ENCODE measurements around the gene CWC15.
A peak's percentile ranks its signal among the peaks of the same experiment; 100 is the strongest.
"Not testable (repeated sequence)": the region's sequence is repeated elsewhere in the genome, so short reads cannot be mapped to it uniquely, and the experiment has no call there.

Gene CWC15

GRCh38 chr11:94954753-94955152 is 18.6 kb downstream of the CWC15 start:
- DNase-seq (ENCODE audit: low spot score): no peak

DNA sequence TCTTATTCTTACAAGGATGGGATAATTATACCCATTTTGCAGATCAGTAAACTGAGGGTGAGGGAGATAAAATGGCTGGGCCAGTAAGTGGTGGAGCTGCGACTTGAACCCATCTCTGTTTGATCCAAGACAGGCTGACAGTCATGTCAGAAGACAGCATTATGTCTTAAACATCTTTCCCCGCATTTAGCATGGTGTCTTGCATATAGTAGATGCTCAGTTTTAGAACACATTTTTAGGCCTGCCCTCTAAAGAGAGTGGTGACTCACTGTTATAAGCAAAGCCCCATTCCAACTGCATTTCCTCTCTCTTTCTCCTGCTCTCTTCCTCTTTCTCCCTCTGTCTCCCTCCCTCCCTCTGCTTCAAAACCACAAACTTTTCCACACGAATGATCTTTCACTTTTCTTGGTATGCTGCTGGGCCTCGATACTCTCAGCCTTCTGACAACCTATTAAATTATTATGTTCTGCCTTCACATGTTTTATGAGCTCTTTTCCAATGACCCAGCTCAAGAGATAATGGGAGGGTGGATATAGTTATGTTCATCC is 25.2 kb downstream of the CWC15 start:
- DNase-seq (ENCODE audit: low spot score): no peak

DNA sequence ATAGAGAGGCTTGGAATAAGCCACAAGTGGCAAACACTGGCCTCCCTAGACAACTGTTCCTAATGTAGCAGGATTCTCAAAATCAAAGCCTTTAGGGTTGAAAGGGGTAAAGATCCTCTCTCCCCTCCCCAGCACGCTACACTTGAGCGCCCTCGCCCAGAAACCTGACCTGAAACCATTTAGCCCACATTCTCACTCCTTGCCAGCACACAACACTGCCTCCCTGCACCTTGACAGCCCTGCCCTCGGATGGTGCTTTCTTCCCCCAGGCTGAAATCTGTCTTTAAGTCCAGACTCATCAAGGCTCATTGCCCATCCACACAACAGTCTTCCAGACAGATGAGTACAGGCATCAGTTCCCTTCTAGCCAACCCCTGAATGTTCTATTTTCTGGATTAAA is 26.5 kb downstream of the CWC15 start:
- DNase-seq (ENCODE audit: low spot score): no peak

DNA sequence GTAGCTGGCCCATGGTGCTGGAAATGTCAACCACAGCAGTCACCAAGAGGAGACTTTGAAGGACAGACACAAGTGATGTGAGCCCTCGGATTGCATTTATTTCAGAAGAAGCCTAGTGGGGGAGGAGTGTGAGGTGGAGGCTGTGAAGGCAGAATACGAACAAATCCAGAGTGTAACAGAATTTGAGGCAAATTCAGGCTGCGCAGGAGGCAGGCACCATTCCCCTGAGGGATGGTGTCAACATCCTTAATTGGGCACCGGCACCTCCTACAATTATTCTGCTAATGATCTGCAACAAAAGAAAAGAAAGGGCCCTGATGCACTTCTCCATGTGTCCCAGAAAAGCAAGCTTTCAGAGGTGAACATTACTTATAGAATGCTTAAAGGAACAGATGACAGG is 32.2 kb downstream of the CWC15 start:
- no peak for DNase-seq (ENCODE audit: low spot score)

DNA sequence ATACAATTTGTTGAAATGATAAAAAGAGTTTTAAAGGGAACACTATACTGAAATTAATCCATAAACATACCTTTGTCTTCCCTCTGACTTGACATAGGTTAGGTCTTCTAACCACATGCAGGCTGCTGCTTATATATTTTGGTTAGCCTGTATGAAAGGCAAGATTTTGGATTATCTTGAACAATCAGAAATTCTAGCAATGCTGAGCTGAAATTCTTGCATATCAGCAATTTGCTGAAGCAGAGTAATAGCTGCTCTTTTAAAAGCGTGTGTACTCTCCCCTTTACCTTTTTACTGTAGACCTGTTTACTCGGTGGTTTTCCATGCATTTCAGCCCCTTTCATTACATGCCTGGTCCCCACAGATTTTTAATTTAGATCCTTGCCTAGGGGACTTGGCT is 34.0 kb downstream of the CWC15 start:
- no peak for DNase-seq (ENCODE audit: low spot score)

- peak; percentile 52 for DNase-seq (ENCODE audit: low spot score)
Measured at GRCh38 chr11:94938095-94939055, 35.0 kb downstream of the CWC15 start.

GRCh38 chr11:94934846-94935245 is 38.5 kb downstream of the CWC15 start:
- DNase-seq (ENCODE audit: low spot score): no peak

DNA sequence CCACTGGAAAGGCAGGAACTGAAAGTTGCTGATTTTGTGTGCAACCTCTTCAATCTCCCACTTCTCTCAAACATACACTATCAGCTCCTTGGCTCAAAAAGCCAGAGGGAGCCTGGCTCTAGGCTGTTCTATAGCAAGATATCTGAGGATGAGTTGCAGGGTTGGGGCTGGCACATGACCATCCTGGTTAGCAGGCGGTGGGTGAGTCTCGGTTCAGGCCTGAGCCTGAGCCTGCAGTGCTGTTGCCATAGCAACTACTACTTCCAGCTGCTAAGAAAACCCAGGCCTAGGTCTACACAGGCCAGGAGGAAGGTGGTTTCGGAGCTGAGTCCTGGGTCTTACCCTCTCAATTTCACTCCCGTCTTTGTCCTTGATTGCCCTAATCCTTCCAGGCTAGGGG is 39.0 kb downstream of the CWC15 start:
- DNase-seq (ENCODE audit: low spot score): no peak

DNA sequence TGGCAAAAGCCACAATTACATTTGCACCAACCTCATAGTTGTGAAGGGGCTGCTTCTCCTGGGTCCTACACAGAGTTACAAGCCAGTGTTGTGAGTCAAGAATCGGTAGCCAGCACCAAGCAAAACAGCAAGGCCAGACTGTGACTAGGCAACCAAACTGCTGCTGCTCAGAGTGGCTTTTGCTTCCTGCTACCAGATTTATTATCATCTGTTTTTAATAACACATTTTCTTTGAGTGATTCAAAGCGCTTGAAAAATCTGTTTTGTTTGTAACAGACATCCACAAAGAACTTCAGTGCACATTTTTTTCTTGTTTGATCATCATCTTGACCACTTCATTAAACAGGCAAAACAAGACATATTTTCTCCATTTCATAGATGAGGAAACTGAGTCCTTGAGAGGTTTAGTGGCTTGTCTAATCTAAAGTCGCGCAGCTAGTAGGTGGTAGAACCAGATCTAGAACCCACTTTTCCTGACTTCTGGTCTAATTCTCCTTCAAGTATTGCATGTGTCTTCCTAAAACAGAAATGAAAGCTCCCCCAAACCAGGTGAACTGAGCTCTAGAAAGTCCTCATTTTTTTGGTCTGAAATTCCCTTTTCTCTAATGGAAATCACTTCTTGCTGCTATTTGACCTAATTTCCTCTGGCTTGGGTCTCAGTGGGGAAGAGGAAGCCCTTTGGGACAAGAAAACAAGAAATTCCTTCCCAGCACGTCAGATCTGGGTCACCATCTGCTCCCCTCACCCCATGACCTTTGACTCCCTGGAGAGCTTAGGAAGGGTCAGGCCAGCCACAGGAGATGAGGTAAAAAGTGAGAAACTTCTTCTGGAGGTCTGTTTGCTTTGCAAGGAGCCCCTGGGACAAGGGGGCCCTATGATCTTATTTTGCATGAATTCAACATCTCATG is 39.9 kb downstream of the CWC15 start:
- DNase-seq (ENCODE audit: low spot score): peak; percentile 46

DNA sequence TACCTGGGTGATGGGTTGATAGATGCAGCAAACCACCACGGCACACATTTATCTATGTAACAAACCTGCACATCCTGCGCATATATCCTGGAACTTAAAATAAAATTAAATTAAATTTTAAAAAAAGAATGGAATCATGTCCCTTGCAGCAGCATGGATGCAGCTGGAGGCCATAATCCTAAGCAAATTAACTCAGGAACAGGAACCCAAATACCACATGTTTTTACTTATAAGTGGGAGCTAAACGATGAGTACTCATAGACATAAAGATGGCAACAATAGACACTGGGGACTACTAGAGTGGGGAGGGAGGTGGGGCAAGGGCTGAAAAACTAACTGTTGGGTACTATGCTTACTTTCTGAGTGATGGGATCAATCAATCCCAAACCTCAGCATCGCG is 40.9 kb downstream of the CWC15 start:
- no peak for DNase-seq (ENCODE audit: low spot score)

DNA sequence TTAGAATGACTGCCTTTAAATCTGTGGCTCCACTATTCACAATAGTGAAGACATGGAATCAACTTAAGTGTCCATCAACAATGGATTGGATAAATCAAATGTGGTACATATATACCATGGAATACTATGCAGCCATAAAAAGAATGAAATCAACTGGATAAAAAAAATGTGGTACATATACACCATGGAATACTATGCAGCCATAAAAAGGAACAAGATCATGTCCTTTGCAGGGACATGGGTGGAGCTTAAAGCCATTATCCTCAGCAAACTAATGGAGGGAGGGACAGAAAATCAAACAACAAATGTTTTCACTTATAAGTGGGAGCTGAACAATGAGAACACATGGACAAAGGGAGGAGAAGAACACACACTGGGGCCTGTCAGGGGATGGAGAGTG is 41.3 kb downstream of the CWC15 start:
- DNase-seq (ENCODE audit: low spot score): not testable (repeated sequence)

GRCh38 chr11:94928117-94928990 is 45.0 kb downstream of the CWC15 start:
- DNase-seq (ENCODE audit: low spot score): no peak

GRCh38 chr11:94926698-94927237 is 46.6 kb downstream of the CWC15 start:
- DNase-seq (ENCODE audit: low spot score): peak; percentile 67

DNA sequence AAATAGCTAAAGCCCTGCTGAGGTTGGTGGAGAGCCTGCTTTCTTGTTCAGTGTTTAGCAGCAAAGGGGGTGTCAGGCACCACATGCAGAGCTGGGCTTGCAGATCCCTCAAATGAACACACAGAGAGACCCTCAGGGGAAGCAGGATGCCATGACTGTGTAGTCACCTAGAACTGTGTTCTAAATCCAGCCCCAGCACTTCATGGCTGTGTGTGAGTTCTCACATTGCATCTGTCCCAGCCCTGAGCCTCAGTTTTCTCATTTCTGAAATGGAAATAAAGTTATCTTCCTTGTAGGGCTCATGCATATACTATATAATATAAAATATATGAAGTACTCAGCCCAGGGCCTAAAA is 47.1 kb downstream of the CWC15 start:
- no peak for DNase-seq (ENCODE audit: low spot score)

GRCh38 chr11:94925422-94926270 is 47.7 kb downstream of the CWC15 start:
- DNase-seq (ENCODE audit: low spot score): no peak

GRCh38 chr11:94924612-94925011 is 48.7 kb downstream of the CWC15 start:
- DNase-seq (ENCODE audit: low spot score): no peak

- no peak for DNase-seq (ENCODE audit: low spot score)
Measured at GRCh38 chr11:94924171-94924572, 49.2 kb downstream of the CWC15 start.

GRCh38 chr11:94923004-94923334 is 50.4 kb downstream of the CWC15 start:
- DNase-seq (ENCODE audit: low spot score): no peak

DNA sequence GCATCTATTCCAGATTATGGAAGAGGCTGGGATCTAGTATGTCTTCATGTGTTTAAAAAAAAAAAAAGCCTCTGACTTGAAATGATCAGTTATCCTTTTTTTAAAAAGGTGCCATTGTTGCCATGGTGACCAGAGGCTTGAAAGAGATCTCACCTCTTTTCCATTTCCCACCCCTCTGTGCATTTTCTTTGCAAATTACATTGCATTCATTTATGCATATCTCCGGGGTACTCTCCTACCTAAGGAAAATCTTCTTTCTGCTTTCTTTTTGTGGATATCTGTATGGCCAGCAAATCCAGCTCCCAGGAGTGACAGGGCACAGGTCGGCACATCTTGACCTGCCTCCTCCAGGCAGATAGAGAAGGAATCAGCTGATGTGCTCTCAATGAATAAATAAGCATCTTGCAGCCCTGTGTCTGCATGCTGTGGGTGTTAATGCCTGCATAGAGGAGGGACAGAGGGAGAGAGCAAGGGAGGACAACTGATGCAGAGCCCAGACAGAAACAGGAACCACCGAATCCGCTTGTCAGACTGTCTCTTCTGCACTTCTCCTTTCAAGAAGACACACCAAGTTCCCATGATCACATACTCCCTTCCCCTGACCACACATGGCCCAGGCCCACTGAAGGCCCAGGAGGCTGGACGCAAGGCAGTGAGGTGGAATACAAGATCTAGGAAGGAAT is 50.9 kb downstream of the CWC15 start:
- peak; percentile 79 for DNase-seq (ENCODE audit: low spot score)

GRCh38 chr11:94920311-94920710 is 53.0 kb downstream of the CWC15 start:
- no peak for DNase-seq (ENCODE audit: low spot score)
